HepG2 (cell line): ENCODE results near the gene LAP3. TPM values are rescaled to one million over a fixed set of nuclear protein-coding genes. Genes with fewer than 3 reads are reported as not detected.

Experiments used
- AKAP8 ChIP-seq: sonication (generic); formaldehyde crosslinking; IDR thresholded peaks from 2 replicates; pipeline ENCODE4 v1.5.1; 2020; ENCODE audit warnings: mild to moderate bottlenecking, missing genetic modification reagents
- BCL3 ChIP-seq: sonication (generic); formaldehyde crosslinking; IDR thresholded peaks from 2 replicates; pipeline ENCODE4 v1.5.1; 2020; ENCODE audit warnings: mild to moderate bottlenecking, missing genetic modification reagents, moderate library complexity
- CBFB ChIP-seq: sonication (generic); formaldehyde crosslinking; IDR thresholded peaks from 2 replicates; pipeline ENCODE4 v1.4.0; 2020; ENCODE audit warnings: missing genetic modification reagents
- GLI4 ChIP-seq: sonication (generic); formaldehyde crosslinking; IDR thresholded peaks from 2 replicates; pipeline ENCODE4 v1.5.1; 2020; ENCODE audit warnings: missing genetic modification reagents, mild to moderate bottlenecking, moderate library complexity, borderline replicate concordance
- IKZF4 ChIP-seq: sonication (generic); formaldehyde crosslinking; IDR thresholded peaks from 2 replicates; pipeline ENCODE4 v1.5.1; 2020; ENCODE audit warnings: borderline replicate concordance, mild to moderate bottlenecking, low read depth, missing genetic modification reagents; ENCODE audit errors: not compliant biosample characterization
- KLF9 ChIP-seq: IDR thresholded peaks from 2 replicates; pipeline ENCODE4 v1.6.1; 2016; ENCODE audit warnings: low read depth
- MYC ChIP-seq: sonication (generic); formaldehyde crosslinking; IDR thresholded peaks from 2 replicates; pipeline ENCODE4 v1.9.0; 2021; ENCODE audit warnings: missing genetic modification reagents, borderline replicate concordance
- NFKBIZ ChIP-seq: IDR thresholded peaks from 2 replicates; pipeline ENCODE4 v1.6.1; 2018; ENCODE audit warnings: missing genetic modification reagents, missing compliant biosample characterization
- RBFOX2 ChIP-seq: fragments of 200-400 bp; formaldehyde crosslinking; IDR thresholded peaks from 2 replicates; pipeline ENCODE4 v1.6.1; 2017; ENCODE audit warnings: low read depth, mild to moderate bottlenecking, low read length
- RFXANK ChIP-seq: IDR thresholded peaks from 2 replicates; pipeline ENCODE4 v1.6.1; 2016
- SMC3 ChIP-seq: IDR thresholded peaks from 2 replicates; pipeline ENCODE4 v1.6.1; 2011; ENCODE audit warnings: low read length, improper control_type of control experiment
- SNRNP70 ChIP-seq: fragments of 200-400 bp; formaldehyde crosslinking; IDR thresholded peaks from 2 replicates; pipeline ENCODE4 v1.6.1; 2017; ENCODE audit warnings: mild to moderate bottlenecking, low read depth, low read length, moderate library complexity
- ZBTB34 ChIP-seq: sonication (generic); formaldehyde crosslinking; IDR thresholded peaks from 2 replicates; pipeline ENCODE4 v1.8.0; 2022; ENCODE audit warnings: mild to moderate bottlenecking, missing genetic modification reagents
- ZNF224 ChIP-seq: sonication (generic); formaldehyde crosslinking; IDR thresholded peaks from 2 replicates; pipeline ENCODE4 v1.5.0; 2020; ENCODE audit warnings: mild to moderate bottlenecking, missing genetic modification reagents
- ZNF280D ChIP-seq: sonication (generic); formaldehyde crosslinking; IDR thresholded peaks from 2 replicates; pipeline ENCODE4 v1.5.1; 2020; ENCODE audit warnings: mild to moderate bottlenecking, missing genetic modification reagents
- ZNF543 ChIP-seq: sonication (generic); formaldehyde crosslinking; IDR thresholded peaks from 2 replicates; pipeline ENCODE4 v1.4.0; 2020; ENCODE audit warnings: mild to moderate bottlenecking, missing genetic modification reagents
- ZNF569 ChIP-seq: sonication (generic); formaldehyde crosslinking; IDR thresholded peaks from 2 replicates; pipeline ENCODE4 v1.5.0; 2020; ENCODE audit warnings: mild to moderate bottlenecking, missing genetic modification reagents, moderate library complexity, borderline replicate concordance
- ZNF605 ChIP-seq: sonication (generic); formaldehyde crosslinking; IDR thresholded peaks from 2 replicates; pipeline ENCODE4 v1.8.0; 2022; ENCODE audit warnings: mild to moderate bottlenecking, missing genetic modification reagents
- polyA plus RNA-seq, 8 experiments: library from polyadenylated mRNA; depleted of rRNA in 3 of 8; stranded (reverse) in 7 of 8; unstranded in 1 of 8; fragments of >200 nt; fragmentation: Illumina TruSeq in 4 of 8; extraction: Trizol in 4 of 8; gene quantifications; 2 replicates each; pipeline versions ENCODE4 v1.2.1 to v1.2.3, GENCODE V29; 2011 to 2016; ENCODE audit warnings: low read depth in 4 of 8, missing spikeins in 1 of 8, mixed read lengths in 1 of 8; ENCODE audit not compliant: insufficient read depth in 1 of 8
- total RNA-seq, 5 experiments: library from RNA; depleted of rRNA; stranded (reverse); fragments of >200 nt; fragmentation: Illumina TruSeq; extraction: Trizol; gene quantifications; 2 replicates each; pipeline ENCODE4 v1.2.3, GENCODE V29; 2016; ENCODE audit warnings: low read depth in 1 of 5
- TF ChIP-seq, protein P1 (sequence below): sonication (generic); formaldehyde crosslinking; IDR thresholded peaks from 2 replicates; pipeline ENCODE4 v1.8.1; 2022; ENCODE audit warnings: mild to moderate bottlenecking, missing genetic modification reagents
- TF ChIP-seq, protein P2 (sequence below): sonication (generic); formaldehyde crosslinking; IDR thresholded peaks from 2 replicates; pipeline ENCODE4 v1.5.0; 2020; ENCODE audit warnings: mild to moderate bottlenecking, missing genetic modification reagents, borderline replicate concordance

The LAP3 gene
- total and polyA plus RNA-seq, 2 of the 13 experiments (the other 11 are each of a cell fraction or from before 2014, with no cell fraction given) = 106 to 125 TPM

DNA sequence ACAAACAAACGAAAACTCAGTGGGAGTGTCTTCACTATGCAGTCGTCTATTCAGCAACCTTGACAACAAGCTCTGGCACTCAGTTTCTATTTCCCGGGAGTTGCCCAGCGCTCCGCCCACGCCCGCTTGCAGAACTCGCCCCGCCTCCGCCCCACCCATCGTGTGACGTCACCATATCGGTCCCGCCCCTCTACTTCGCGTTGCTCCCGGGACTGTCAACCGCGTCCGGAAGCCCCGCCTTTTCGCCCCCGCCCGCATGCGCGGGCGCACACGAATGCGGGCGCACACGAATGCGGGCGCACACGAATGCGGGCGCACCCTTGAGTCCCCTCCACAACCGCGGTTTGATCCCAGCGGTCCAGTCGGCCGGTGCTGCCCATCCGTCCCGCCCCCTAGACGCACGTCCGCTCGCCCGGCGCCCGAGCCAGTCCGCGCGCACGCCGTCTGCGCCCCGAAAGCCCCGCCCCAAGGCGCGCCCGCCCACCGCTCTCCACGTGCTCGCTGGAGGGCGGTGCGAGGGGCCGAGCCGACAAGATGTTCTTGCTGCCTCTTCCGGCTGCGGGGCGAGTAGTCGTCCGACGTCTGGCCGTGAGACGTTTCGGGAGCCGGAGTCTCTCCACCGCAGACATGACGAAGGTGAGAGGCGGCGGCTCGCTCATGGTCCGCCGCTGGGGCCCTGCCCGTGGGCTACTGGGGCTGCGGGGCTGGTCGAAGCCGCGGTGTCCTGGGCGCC is at the start of gene LAP3 (continued):
- TF ChIP-seq, protein P1, sequence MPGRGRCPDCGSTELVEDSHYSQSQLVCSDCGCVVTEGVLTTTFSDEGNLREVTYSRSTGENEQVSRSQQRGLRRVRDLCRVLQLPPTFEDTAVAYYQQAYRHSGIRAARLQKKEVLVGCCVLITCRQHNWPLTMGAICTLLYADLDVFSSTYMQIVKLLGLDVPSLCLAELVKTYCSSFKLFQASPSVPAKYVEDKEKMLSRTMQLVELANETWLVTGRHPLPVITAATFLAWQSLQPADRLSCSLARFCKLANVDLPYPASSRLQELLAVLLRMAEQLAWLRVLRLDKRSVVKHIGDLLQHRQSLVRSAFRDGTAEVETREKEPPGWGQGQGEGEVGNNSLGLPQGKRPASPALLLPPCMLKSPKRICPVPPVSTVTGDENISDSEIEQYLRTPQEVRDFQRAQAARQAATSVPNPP (CRISPR knock-in tag) = peak; percentile 62; the same call in 1 of the 2 replicates
- TF ChIP-seq SNRNP70 (no peak), ZNF224 (CRISPR knock-in tag) (no peak), ZNF605 (CRISPR knock-in tag) (peak; percentile 47), CBFB (peak; percentile 68), BCL3 (CRISPR knock-in tag) (peak; percentile 78), RBFOX2 (peak; percentile 98), ZNF280D (CRISPR knock-in tag) (no peak), AKAP8 (CRISPR knock-in tag) (0 out of 2 replicates have a peak, but pooled peaks have one; percentile 5), NFKBIZ (CRISPR knock-in tag) (0 out of 2 replicates have a peak, but pooled peaks have one; percentile 55), ZNF569 (CRISPR knock-in tag) (peak; percentile 18; the same call in 1 of the 2 replicates), GLI4 (CRISPR knock-in tag) (no peak), SMC3 (no peak), ZBTB34 (peak; percentile 61; the same call in 1 of the 2 replicates), IKZF4 (CRISPR knock-in tag) (peak; percentile 71), KLF9 (peak; percentile 9; the same call in 1 of the 2 replicates), MYC (CRISPR knock-in tag) (peak; percentile 98), RFXANK (CRISPR knock-in tag) (0 out of 2 replicates have a peak, but pooled peaks have one; percentile 54), ZNF543 (CRISPR knock-in tag) (0 out of 2 replicates have a peak, but pooled peaks have one; percentile 29)
- TF ChIP-seq, protein P2, sequence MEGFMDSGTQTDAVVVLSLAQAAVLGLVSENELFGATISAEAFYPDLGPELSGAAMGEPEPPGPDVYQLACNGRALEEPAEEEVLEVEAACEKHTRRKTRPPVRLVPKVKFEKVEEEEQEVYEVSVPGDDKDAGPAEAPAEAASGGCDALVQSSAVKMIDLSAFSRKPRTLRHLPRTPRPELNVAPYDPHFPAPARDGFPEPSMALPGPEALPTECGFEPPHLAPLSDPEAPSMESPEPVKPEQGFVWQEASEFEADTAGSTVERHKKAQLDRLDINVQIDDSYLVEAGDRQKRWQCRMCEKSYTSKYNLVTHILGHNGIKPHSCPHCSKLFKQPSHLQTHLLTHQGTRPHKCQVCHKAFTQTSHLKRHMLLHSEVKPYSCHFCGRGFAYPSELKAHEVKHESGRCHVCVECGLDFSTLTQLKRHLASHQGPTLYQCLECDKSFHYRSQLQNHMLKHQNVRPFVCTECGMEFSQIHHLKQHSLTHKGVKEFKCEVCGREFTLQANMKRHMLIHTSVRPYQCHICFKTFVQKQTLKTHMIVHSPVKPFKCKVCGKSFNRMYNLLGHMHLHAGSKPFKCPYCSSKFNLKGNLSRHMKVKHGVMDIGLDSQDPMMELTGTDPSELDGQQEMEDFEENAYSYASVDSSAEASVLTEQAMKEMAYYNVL (CRISPR knock-in tag) = peak; percentile 49; the same call in 1 of the 2 replicates
